Right cardiac atrium (tissue), 5 donors: Measurements from ENCODE around the gene MBLAC2. TPM values are rescaled to one million over a fixed set of nuclear protein-coding genes. Genes with fewer than 3 reads are reported as not detected.

ENCODE experiments used
- ATAC-seq, 2 donors: fragments of 200-7000 bp; cut with Tn5 transposase; one replicate each; pipeline versions ENCODE4 v1.8.0 to v1.9.1; 2020; ENCODE audit warnings: moderate library complexity in 2 of 2, mild to moderate bottlenecking in 1 of 2
- DNase-seq, 3 donors: peaks; one replicate each; pipeline ENCODE4 v3.0.0-alpha.2; 2020
- H3K27ac ChIP-seq: one replicate; pipeline ENCODE4 v1.5.1; 2013; ENCODE audit warnings: mild to moderate bottlenecking, low read length, control low read depth, moderate library complexity
- H3K27me3 ChIP-seq: one replicate; pipeline ENCODE4 v1.6.1; 2013; ENCODE audit not compliant: control insufficient read depth, insufficient read depth
- H3K4me1 ChIP-seq: one replicate; pipeline ENCODE4 v1.6.1; 2013; ENCODE audit warnings: low read length; ENCODE audit not compliant: control insufficient read depth, insufficient read depth
- H3K4me3 ChIP-seq: one replicate; pipeline ENCODE4 v1.5.1; 2013; ENCODE audit warnings: low read length, control low read depth
- H3K9me3 ChIP-seq: one replicate; pipeline ENCODE4 v1.6.1; 2013; ENCODE audit warnings: low read length; ENCODE audit not compliant: control insufficient read depth
- WGBS: extraction: QIAGEN DNeasy Blood & Tissue Kit; methylation state at CpG from one replicate; pipeline ENCODE4 v1.1.7; 2013; 5-methylcytosine and 5-hydroxymethylcytosine counted together
- intact Hi-C, 4 donors: fragments of 100-400 bp; cut with DNase I; formaldehyde crosslinking; loops; one replicate each; pipeline versions ENCODE4 v1.11.0 to v1.14.0; 2022 to 2023
- long read RNA-seq, 4 donors: library from polyadenylated mRNA; unstranded; transcript quantifications; one replicate each; pipeline ENCODE4 v2.0.0, GENCODE V29; 2020 to 2021
- polyA plus RNA-seq: library from polyadenylated mRNA; stranded (reverse); fragments of 200-250 nt; gene quantifications from one replicate; pipeline ENCODE4 v1.2.3, GENCODE V29; 2013
- total RNA-seq, 4 donors: library from RNA; stranded (reverse); fragmentation: NEBNext Ultra II Directional; extraction: Animal tissue kit (Norgen Biotek cat#: 25700); gene quantifications; one replicate each; pipeline ENCODE4 v1.2.1, GENCODE V29; 2021
- donor health status: healthy with polysubstance abuse.
- donor health status: DM: no; HTN: yes; CAD: no.
- donor health status: DM: no; HTN: no; CAD: no.
- donor health status: DM: no; HTN: yes; CAD: no; lungs with severe emphysema.
- donor health status: DM: yes; HTN: yes; CAD: no.

Gene MBLAC2
- 1 to 10 TPM; 2.6 to 4.6 (median 4.3) TPM for total RNA-seq
- 2.3 TPM for polyA plus RNA-seq
- long read RNA-seq, donor 1, full-length matches to known transcripts: 14 of 14 reads
- long read RNA-seq, donor 1, partial matches to known transcripts: 0 of 14 reads
- long read RNA-seq, donor 1, other reads (novel, unspliced or antisense): 0 of 14 reads
- long read RNA-seq, donor 2, full-length matches to known transcripts: 1 of 2 reads
- long read RNA-seq, donor 2, partial matches to known transcripts: 0 of 2 reads
- long read RNA-seq, donor 2, other reads (novel, unspliced or antisense): 1 of 2 reads
- long read RNA-seq, donor 3, full-length matches to known transcripts: 19 of 20 reads
- long read RNA-seq, donor 3, partial matches to known transcripts: 0 of 20 reads
- long read RNA-seq, donor 3, other reads (novel, unspliced or antisense): 1 of 20 reads
- long read RNA-seq, donor 4, full-length matches to known transcripts: 11 of 11 reads
- long read RNA-seq, donor 4, partial matches to known transcripts: 0 of 11 reads
- long read RNA-seq, donor 4, other reads (novel, unspliced or antisense): 0 of 11 reads

DNA sequence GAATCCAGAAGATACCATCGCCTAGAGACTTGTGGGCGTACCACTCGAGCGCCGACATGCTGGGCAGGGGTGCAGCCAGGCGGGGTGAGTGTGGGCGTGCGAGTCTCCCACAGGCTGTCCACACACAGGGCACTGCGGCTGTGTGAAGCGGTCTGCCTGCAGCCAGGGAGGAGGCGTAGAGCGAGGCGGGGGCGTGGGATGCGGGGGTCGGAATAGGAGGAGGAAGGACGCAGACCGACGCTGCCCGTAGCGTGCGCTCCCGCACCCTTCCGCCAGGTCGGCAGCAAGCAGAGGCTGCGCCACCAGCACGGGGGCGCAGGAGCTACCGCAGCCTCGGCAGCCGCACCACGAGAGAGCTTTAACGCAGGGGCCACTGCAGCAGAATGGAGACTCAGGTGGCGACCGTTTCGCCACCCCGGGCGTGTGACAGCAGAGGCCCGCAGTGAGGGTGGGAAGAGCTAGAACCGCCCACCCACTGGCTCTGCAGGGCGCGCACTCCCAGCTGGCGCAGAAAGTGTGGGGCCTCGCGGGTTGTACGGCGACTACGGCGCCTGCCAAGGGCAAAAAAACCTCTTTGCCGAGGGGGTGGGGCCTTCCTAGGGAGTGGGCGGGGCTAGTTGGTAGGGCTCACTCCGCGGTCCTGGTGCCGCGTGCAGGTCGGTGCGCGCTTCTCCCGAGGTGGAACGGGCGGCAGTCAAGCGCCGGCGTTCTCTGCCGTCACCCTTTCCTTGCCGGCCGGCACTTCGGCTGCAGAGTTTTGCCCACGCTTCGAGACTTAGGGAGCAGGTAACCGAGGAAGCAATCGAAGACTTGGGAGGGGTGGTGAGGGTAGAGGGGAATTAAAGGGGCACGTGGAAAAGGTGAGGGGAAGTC lies at the start of gene MBLAC2, which contains the start of gene POLR3G:
TSS of gene MBLAC2 (minus strand) at position 537 of the 873 bp plus-strand sequence. CDS start at position 58, 479 bp downstream.
TSS of gene POLR3G (plus strand) at position 630 of the 873 bp plus-strand sequence. CDS start 10,704 bp downstream, outside the sequence.
- intact Hi-C loops: loop anchor here in 2 of 4 donors (5.0 to 10.0 kb wide), 2 partner anchors 50 to 53 kb away; partner anchors contain the start of gene LYSMD3 (in 2 of the 2)
- Histone ChIP-seq H3K27me3 (no peaks in the 10 kb centered on the region), H3K27ac (peak within 1 kb of the TSS; percentile 50), H3K9me3 (no peaks in the 10 kb centered on the region), H3K4me3 (peak within 1 kb of the TSS; percentile 51), H3K4me1 (no peaks in the 10 kb centered on the region)
- under 1% methylated on average over 73 of the region's 73 CpGs for WGBS
- peak; percentile 93 to 97 (median 96) for DNase-seq
- ATAC-seq: peak; percentile 99

DNA sequence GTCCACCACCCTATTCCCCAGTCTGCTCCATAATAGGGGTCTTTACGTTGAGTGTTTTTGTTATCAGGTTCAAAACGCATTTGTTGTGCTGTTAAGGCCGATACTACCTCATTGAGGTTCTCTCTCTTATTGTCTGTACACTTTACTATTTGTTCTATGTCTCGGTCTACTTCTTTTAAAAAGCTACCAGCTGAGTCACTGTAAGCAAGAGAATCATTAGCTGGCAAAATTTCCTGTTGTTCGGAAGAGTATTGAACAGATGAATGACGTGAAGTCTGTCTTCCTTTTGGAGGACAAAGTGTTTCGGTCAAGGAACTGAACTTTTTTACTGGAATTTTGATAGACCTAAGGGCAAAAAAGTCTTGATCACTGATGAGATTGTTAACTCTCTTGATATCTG lies 44.5 kb upstream of the MBLAC2 start:
- H3K27me3 ChIP-seq: no peaks in the 10 kb centered on the region
- H3K27ac ChIP-seq: no peak overlapping the region
- H3K4me1 ChIP-seq: no peaks in the 10 kb centered on the region
- intact Hi-C loops: no loop called here
- H3K4me3 ChIP-seq: no peak overlapping the region
- 92% methylated on average over 7 of the region's 7 CpGs for WGBS
- H3K9me3 ChIP-seq: no peaks in the 10 kb centered on the region
- DNase-seq (no peak), ATAC-seq (no peak)

DNA sequence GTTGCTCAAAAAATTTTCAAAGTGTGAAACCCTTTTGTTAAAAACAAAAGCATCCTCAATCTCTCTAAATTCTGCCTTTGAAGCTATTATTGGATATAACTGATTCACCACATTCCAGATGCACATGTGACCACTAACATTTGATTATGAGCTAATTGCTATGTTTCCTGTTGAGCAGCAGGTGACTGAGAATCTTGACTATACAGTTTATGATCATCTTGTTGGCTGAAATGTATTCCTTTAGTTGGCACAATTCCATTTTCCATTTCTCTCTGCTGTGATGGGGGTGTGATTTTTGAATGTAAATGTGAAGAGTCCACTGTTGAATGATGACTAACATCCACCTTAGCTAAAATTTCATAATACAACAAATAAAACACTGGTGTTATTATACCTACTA lies 44.1 kb upstream of the MBLAC2 start:
- Histone ChIP-seq H3K4me3 (no peak overlapping the region), H3K27me3 (no peaks in the 10 kb centered on the region), H3K27ac (no peak overlapping the region), H3K4me1 (no peaks in the 10 kb centered on the region), H3K9me3 (no peaks in the 10 kb centered on the region)
- DNase-seq (no peak), ATAC-seq (no peak)
- intact Hi-C loops: no loop called here

DNA sequence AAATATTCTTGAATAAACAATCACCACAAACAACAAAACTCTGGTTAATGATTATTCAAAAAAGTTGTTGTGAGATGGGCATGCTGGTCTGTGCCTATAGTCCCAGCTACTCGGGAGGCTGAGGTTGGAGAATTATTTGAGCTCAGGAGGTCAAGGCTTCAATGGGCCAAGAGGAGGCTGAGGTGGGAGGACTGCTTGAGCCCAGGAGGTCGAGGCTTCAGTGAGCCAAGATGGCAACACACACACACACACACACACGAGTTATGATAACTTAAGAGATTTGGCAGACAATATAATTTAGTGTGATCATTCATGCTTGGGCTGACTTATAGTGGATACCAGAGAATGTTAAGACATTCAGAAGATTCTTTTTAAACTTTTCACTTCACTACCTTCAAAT lies 39.9 kb upstream of the MBLAC2 start:
- no peaks in the 10 kb centered on the region for H3K27me3 ChIP-seq
- no peak overlapping the region for H3K4me3 ChIP-seq
- no peak for DNase-seq
- H3K9me3 ChIP-seq: no peaks in the 10 kb centered on the region
- ATAC-seq: no peak
- H3K4me1 ChIP-seq: no peaks in the 10 kb centered on the region
- no peak overlapping the region for H3K27ac ChIP-seq
- intact Hi-C loops: no loop called here
- 81% methylated on average over 3 of the region's 3 CpGs for WGBS

DNA sequence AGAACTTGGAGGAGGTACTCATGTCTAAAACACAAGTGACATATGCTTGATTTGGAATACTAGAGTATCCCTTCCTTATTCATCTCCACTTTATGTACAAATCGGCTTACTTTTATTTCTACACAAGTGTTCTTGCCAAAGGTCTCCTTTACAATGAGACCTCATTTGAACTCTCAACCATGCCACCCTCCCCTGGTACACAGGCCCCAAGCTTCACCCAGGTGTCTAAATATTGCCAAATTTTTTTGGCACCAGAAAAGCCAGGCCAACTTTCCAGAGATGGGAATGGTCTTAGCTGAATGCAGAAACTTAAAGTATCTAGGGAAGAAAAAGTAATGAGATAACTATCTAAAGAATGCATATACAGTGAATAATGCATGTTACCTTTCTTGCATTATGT lies 35.9 kb upstream of the MBLAC2 start:
- Histone ChIP-seq H3K4me1 (no peaks in the 10 kb centered on the region), H3K27ac (no peak overlapping the region), H3K27me3 (no peaks in the 10 kb centered on the region), H3K4me3 (no peak overlapping the region), H3K9me3 (no peaks in the 10 kb centered on the region)
- intact Hi-C loops: no loop called here
- ATAC-seq: no peak
- WGBS: 91% methylated on average over 1 of the region's 1 CpG
- no peak for DNase-seq

DNA sequence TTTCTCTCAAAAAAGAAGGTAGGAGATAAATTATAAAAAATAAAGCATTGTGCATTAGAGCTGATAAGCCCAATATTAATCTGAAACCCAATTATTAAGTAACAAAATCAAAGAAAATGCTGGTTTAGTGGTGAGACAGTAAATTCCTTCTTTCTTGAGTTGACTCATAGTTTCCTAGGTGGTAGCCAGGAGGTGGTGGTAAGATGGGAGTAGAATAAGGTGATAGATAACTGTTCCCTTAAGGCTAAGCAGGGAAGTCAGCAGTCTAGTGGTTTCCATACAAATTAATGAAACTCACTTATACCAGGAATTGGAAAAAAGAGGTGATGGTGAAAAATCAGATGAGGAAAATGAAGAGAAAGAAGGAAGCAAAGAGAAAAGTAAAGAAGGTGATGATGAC lies 31.6 kb upstream of the MBLAC2 start:
- Histone ChIP-seq H3K4me3 (no peak overlapping the region), H3K27ac (no peak overlapping the region), H3K9me3 (no peaks in the 10 kb centered on the region), H3K4me1 (no peaks in the 10 kb centered on the region), H3K27me3 (no peaks in the 10 kb centered on the region)
- ATAC-seq: no peak
- intact Hi-C loops: no loop called here
- DNase-seq: no peak

DNA sequence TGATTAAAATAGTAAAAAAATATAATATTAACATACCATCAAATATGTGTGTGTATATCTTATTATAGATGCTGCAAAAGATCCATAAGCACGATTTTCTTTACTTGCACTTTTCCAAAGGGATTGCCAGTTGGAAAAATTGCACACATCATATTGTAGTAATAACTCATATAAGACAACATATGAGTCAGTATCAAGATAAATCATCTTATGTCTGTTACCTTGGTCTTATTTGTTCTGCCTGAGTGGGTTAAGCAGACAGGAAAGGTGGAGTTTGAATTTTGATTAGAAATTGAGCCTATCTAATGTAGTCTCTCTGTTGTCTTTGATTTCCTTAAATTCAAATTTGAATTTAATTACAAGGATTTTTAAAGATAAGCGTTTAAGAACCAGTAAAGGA lies 30.2 kb upstream of the MBLAC2 start:
- Histone ChIP-seq H3K4me3 (no peak overlapping the region), H3K27ac (no peak overlapping the region), H3K9me3 (no peaks in the 10 kb centered on the region), H3K4me1 (no peaks in the 10 kb centered on the region), H3K27me3 (no peaks in the 10 kb centered on the region)
- ATAC-seq (no peak), DNase-seq (no peak)
- intact Hi-C loops: no loop called here
- WGBS: 94% methylated on average over 2 of the region's 2 CpGs

DNA sequence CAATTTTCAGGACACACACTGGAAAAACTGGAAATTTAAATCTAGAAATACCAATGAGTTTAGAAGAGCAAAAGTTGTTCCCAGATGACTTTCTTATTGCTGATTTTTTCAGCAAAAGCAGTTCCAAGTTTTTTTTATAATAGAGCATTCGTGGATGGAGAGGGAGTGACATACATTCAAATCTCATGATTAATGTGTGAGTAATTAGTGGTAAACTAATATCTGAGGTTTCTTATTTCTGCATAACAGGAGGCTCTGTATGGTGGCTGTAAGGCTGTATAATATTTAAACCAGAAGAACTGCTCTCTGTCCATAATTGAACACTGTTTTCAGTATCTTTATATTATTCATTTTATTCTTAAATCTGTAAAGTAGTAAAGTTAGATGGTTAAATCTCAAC lies 29.0 kb upstream of the MBLAC2 start:
- intact Hi-C loops: no loop called here
- WGBS: 64% methylated on average over 1 of the region's 1 CpG
- DNase-seq: no peak

DNA sequence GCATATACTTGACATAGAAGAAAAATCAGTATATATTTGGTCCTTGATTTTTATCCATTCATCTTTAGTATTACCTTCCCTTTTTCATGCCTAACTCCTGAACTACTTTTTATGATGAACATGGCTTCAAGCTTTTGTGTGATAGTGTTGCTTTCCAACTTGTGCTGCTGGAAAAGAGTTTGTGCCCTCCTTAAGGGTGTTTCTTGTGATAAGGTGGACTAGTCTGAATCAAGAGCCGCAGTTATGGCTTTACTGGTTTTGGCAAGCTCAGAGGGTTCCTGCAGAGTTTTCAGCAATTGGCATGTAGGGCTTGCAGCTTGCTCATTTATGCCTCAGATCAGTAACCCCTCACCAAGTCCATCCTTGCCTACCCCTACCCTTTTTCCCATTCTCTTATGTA lies 20.6 kb upstream of the MBLAC2 start:
- DNase-seq (no peak), ATAC-seq (no peak)
- Histone ChIP-seq H3K9me3 (no peaks in the 10 kb centered on the region), H3K4me1 (no peaks in the 10 kb centered on the region), H3K27me3 (no peaks in the 10 kb centered on the region), H3K4me3 (no peak overlapping the region), H3K27ac (no peak overlapping the region)
- intact Hi-C loops: no loop called here
- WGBS: 91% methylated on average over 1 of the region's 1 CpG

More for the DNA sequence above, 29.0 kb upstream of the MBLAC2 start:
- Histone ChIP-seq H3K27me3 (no peaks in the 10 kb centered on the region), H3K27ac (no peak overlapping the region), H3K4me1 (no peaks in the 10 kb centered on the region), H3K4me3 (no peak overlapping the region), H3K9me3 (no peaks in the 10 kb centered on the region)
- ATAC-seq: no peak

DNA sequence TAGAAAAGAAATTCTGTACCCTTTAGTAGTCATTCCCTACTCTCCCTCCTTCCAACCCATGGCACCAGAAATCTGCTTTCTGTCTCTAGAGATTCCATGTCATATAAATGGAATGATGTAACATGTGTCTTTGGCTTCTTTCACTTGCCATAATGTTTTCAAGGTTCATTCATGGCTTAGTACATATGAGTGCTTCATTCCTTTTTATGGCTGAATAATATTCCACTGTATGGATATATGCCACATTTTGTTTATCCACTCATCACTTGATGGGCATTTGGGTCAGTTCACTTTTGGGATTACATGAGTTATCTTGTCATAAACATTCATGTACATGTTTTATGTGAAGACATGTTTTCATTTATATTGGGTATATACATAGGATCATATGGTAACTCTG lies 19.5 kb upstream of the MBLAC2 start:
- H3K27me3 ChIP-seq: no peaks in the 10 kb centered on the region
- H3K4me1 ChIP-seq: no peaks in the 10 kb centered on the region
- H3K27ac ChIP-seq: no peak overlapping the region
- DNase-seq (no peak), ATAC-seq (no peak)
- intact Hi-C loops: no loop called here
- H3K9me3 ChIP-seq: no peaks in the 10 kb centered on the region
- H3K4me3 ChIP-seq: no peak overlapping the region

DNA sequence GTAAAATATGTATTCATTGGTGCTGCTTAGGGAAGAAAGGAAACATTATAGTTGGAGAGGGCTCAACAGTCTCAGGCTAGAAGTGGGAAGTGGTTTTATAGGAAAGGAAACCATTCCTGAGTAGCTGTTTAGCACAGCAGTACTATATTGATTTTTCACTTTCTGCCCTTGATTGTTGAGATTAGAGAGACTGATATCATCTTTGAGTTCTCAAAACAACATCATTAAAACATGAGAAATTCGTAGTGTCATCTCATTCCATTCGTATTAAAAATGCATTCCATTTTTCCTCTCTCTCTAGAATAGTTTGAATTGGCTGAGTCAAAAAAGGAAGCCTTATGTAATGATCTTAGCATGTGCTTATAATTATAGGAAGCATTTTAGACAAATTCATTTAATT lies 14.2 kb upstream of the MBLAC2 start:
- ATAC-seq (no peak), DNase-seq (no peak)
- intact Hi-C loops: no loop called here
- no peaks in the 10 kb centered on the region for H3K4me1 ChIP-seq
- WGBS: 43% methylated on average over 2 of the region's 2 CpGs
- H3K27me3 ChIP-seq: no peaks in the 10 kb centered on the region
- no peak overlapping the region for H3K4me3 ChIP-seq
- no peak overlapping the region for H3K27ac ChIP-seq
- no peaks in the 10 kb centered on the region for H3K9me3 ChIP-seq
